GM18951 (cell line): Measurements from ENCODE around the gene FHOD1.
A peak's percentile ranks its signal among the peaks of the same experiment; 100 is the strongest.

Experiments used
- POLR2A ChIP-seq: IDR thresholded peaks from 4 replicates; pipeline ENCODE4 v1.6.1; 2011; ENCODE audit warnings: mild to moderate bottlenecking; ENCODE audit not compliant: insufficient read length, insufficient read depth; ENCODE audit errors: extremely low read depth
- in situ Hi-C: fragments of 300-500 bp; cut with MboI; formaldehyde crosslinking; loops from one replicate; pipeline ENCODE4 v1.12.0; 2022; ENCODE audit warnings: low sequenced_read_pairs, mixed read lengths, inconsistent platforms; ENCODE audit not compliant: unreplicated experiment

Gene FHOD1

GRCh38 chr16:67199808-67200198 lies 47.5 kb downstream of the FHOD1 start:
- in situ Hi-C loops, result no loop called here
- no peak for TF ChIP-seq POLR2A

DNA sequence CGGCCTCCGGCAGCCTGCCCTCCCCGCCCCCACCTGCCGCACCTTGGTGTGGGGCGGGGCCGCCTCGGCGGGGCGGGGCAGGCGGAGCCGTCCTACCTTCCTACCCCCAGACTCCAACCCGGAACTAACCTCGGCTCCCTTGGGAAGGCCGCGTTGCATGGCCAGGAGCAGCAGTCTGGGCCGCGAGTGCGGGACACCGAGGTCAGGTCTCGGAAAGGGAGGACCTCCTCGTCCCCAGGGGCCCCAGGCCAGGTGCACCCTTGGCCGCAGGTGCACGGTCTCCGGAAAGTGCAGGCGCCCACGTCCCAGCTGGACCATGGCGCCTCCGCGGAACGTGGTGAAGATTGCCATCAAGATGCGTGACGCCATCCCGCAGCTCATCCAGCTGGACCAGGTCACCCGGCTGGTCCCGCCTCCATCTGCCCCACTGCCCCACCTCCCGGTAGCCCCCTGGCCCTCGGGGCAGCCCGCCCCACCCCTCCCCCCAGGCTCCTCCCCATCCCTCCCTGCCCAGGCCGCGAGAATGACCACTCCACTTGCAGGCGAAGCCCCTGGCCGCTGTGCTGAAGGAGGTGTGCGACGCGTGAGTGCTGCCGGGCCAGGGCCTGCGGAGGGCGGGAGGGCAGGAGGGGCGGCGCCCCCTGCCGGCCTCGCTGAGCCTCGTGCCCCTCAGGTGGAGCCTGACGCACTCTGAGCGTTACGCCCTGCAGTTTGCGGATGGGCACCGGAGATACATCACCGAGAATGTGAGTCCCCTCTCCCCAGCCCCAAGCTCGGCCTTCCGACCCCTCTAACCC lies 48.1 kb downstream of the FHOD1 start, which contains the start of gene ELMO3:
ELMO3 (plus strand) TSS at position 121 of the 797 bp plus-strand sequence; CDS start at position 317, 196 bp downstream.
- TF ChIP-seq POLR2A, result no peak
- in situ Hi-C loops, result no loop called here

GRCh38 chr16:67198238-67198734 lies 49.0 kb downstream of the FHOD1 start:
- no peak for TF ChIP-seq POLR2A
- in situ Hi-C loops, result no loop called here

- in situ Hi-C loops, result no loop called here
- TF ChIP-seq POLR2A, result no peak
These were observed 49.6 kb downstream of the FHOD1 start for GRCh38 chr16:67197704-67198103.

- no peak for TF ChIP-seq POLR2A
These were observed 50.4 kb downstream of the FHOD1 start for GRCh38 chr16:67196881-67197280.

DNA sequence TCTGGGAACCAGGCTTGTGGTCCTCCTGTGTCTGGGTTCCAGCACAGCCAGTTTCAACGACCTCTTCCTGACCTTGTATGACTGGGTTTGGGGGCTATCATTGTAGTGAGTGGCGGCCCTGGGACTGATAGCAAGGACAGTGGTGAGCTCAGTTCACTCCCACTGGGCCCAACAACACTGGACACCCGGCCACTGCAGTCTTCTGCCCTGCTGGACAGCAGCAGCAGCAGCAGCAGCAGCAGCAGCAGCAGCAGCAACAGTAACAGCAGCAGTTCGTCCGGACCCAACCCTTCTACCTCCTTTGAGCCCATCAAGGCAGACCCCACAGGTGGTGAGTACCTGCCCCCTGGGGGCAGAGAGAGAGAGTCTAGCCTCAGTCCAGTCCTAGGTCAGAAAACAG lies 51.6 kb downstream of the FHOD1 start:
- in situ Hi-C loops, result no loop called here
- no peak for TF ChIP-seq POLR2A

More at GRCh38 chr16:67196881-67197280, 50.4 kb downstream of the FHOD1 start:
- in situ Hi-C loops, result no loop called here

DNA sequence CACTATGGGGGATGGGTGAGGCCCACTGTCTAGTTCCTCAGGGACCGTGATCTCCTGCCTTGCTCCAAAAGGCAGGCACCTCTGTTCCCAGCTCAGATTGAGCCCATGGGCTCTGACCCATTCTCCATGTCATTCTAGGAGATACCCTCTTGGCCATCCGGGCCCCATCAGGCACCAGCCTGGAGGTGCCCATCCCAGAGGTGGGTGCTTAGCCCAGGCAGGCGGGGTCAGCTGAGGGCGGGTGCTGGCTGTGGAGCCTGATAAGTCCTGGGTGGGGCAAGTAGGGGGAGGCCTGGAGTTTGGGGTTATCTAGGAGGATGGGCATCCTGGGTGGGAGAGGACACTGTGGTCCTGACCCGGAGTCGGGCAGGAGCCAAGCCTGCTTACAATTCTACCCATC lies 53.0 kb downstream of the FHOD1 start:
- TF ChIP-seq POLR2A, result no peak
- in situ Hi-C loops, result no loop called here

- in situ Hi-C loops, result no loop called here
- TF ChIP-seq POLR2A, result no peak
These were observed 53.7 kb downstream of the FHOD1 start for GRCh38 chr16:67193536-67193935.

DNA sequence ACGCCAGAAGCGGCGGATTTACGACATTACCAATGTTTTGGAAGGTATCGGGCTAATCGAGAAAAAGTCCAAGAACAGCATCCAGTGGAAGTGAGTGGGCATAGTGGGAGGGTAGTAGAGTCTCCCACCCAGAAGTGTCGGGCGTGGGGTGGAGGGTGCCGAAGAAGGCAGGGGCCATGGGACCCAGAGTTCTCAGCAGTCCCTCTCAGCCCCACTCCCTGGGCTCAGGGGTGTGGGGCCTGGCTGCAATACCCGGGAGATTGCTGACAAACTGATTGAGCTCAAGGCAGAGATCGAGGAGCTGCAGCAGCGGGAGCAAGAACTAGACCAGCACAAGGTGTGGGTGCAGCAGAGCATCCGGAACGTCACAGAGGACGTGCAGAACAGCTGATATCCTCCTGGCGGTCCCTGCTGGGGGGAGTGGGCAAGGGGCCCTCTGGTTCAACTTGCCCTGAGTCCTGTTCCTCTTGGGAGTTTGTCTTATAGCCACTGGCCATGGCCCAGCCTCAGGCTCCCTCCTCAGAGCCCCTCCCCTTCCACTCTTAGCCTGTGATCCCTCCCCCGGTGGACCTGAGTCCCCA lies 54.4 kb downstream of the FHOD1 start:
- TF ChIP-seq POLR2A, result no peak
- in situ Hi-C loops, result no loop called here

DNA sequence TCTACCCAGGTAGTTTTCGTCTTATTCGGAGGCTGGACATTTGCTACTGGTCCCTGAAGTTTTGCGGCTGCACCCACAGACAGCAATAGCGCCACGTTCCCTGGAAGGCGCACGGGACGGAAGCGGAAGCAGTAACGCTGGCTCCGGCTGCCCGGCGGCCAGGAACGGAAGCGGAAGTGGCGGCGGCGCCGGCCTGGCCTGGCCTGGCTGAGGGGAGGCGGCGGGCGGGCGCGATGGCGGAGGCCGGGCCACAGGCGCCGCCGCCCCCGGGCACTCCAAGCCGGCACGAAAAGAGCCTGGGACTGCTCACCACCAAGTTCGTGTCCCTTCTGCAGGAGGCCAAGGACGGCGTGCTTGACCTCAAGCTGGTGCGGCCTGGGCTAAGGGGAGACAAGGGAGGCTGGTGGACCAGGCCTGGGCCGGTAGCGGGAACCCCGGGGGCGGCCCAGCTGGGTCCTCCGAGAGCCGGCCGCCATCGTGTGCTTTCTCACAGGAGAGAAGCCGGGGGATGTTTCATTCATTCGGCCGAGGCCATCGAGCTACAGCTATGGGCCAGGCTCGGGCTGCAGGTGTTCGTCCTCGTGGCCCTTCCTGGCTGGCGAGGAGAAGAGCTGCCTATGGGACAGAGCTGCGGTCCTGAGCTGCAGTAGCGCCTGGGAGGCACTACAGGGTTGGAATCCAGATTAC lies 55.1 kb downstream of the FHOD1 start, which contains the start of gene E2F4:
E2F4 (plus strand) TSS at position 161 of the 687 bp plus-strand sequence; CDS start at position 234, 73 bp downstream.
- in situ Hi-C loops, result no loop called here
- peak; percentile 88 for TF ChIP-seq POLR2A

DNA sequence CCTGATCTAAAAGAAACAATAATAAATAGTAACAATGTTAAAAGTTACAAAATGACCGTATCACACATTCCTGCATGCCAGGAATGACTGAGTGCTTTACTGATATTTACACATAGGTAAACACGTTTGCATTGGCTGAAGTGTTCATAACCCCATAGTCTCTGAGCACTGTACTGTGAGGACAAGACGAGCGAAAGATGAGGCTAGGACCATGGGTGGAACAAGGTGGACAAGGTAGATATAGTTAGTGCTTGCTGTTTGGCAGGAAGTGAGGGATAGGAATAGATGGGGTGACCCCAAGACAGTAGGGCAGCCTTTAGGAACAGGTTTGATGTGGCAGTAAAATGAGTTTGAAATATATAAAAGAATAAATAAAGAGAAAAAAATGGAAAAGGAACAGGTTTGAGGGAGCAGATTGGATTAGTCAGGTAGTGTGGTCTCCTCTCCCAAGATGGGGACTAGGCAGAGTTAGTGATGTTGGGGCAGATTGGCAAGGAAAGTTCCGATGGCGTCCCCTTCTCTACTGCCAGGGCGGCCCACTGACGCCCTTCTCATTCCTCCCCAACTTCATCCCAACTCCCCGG lies 55.8 kb downstream of the FHOD1 start:
- no peak for TF ChIP-seq POLR2A
- in situ Hi-C loops, result no loop called here

- no peak for TF ChIP-seq POLR2A
- in situ Hi-C loops, result no loop called here
These were observed 56.6 kb downstream of the FHOD1 start for GRCh38 chr16:67190448-67191399.

DNA sequence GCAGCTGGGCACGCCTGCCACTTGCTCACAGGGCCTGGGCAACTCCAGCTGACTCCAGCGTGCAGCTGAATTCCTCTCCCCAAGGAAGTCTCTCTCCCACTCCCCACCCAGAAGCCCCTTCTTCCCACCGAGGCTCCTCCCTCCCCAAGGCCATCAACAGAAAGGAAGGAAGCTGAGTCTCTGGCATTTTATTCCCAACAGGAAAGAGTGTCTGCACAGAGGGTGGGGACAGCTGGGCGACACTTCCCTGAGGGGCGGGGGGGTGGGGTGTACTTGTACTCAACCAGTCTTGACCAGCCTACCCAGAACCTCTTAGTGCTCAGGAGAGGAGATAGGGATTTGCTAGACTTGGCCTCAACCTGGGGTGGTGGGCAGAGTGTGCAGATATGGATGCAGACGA lies 57.2 kb downstream of the FHOD1 start, which contains the start of gene EXOC3L1:
EXOC3L1 (minus strand) TSS at position 96 of the 400 bp plus-strand sequence. CDS start 460 bp downstream, outside the sequence.
- in situ Hi-C loops, result no loop called here
- no peak for TF ChIP-seq POLR2A
